Upper lobe of left lung (tissue), 4 donors: ENCODE measurements around the gene RPL37A.

Source experiments
- CTCF ChIP-seq, 6 experiments: fragments of 450-650 bp in 4 of 6; fragments of 200-600 bp in 2 of 6; sonication (generic) in 2 of 6; IDR thresholded peaks; one replicate each; pipeline ENCODE4 v1.5.1; 2016 to 2019; ENCODE audit warnings: antibody characterized with exemption in 6 of 6
- EP300 ChIP-seq, 4 donors: sonication (generic); formaldehyde crosslinking; IDR thresholded peaks; one replicate each; pipeline ENCODE4 v1.5.1; 2017; ENCODE audit warnings: antibody characterized with exemption in 4 of 4, control low read depth in 2 of 4
- POLR2A ChIP-seq, 4 donors: fragments of 450-650 bp; IDR thresholded peaks; one replicate each; pipeline ENCODE4 v1.5.1; 2016 to 2017; ENCODE audit warnings: antibody characterized with exemption in 4 of 4, mild to moderate bottlenecking in 2 of 4
- POLR2AphosphoS5 ChIP-seq, 2 donors: sonication (generic); formaldehyde crosslinking; IDR thresholded peaks; one replicate each; pipeline ENCODE4 v1.5.1; 2017; ENCODE audit warnings: antibody characterized with exemption in 2 of 2

- TF ChIP-seq POLR2A (IDR thresholded peaks at IDR 0.05) (no peak), POLR2AphosphoS5 (IDR thresholded peaks at IDR 0.05) (no peak), CTCF (IDR thresholded peaks at IDR 0.05) (no peak), EP300 (IDR thresholded peaks at IDR 0.05) (no peak)
Measured at GRCh38 chr2:216551234-216552068, 52.8 kb downstream of the RPL37A start.
